H1 (cell line): ENCODE data around the gene MAP4K5.

ENCODE experiments used
- CBX5 ChIP-seq: fragments of 300-800, 300-1000 bp; sonication (generic); IDR thresholded peaks from 2 replicates; pipeline ENCODE4 v1.7.1; 2016; ENCODE audit warnings: antibody characterized with exemption, low read length, low read depth
- CEBPB ChIP-seq: IDR thresholded peaks from 2 replicates; pipeline ENCODE4 v1.6.1; 2012; ENCODE audit warnings: low read depth, low read length
- CHD2 ChIP-seq: IDR thresholded peaks from 2 replicates; pipeline ENCODE4 v1.6.1; 2012; ENCODE audit warnings: low read length, improper control_type of control experiment
- CHD7 ChIP-seq: fragments of 300-600 bp; sonication (generic); IDR thresholded peaks from 2 replicates; pipeline ENCODE4 v1.7.1; 2012; ENCODE audit warnings: low read length, moderate library complexity, mild to moderate bottlenecking, inconsistent platforms; ENCODE audit not compliant: insufficient replicate concordance
- CTCF ChIP-seq, 3 experiments: IDR thresholded peaks; 1 replicate in 2 of 3; 2 replicates in 1 of 3; pipeline versions ENCODE4 v1.5.1 to v1.6.1; 2011; ENCODE audit warnings: low read length in 3 of 3, mild to moderate bottlenecking in 3 of 3, inconsistent platforms in 2 of 3, low read depth in 1 of 3, moderate library complexity in 1 of 3; ENCODE audit not compliant: insufficient read depth in 1 of 3; ENCODE audit errors: control extremely low read depth in 1 of 3
- EZH2 ChIP-seq: fragments of 200-600 bp; sonication (generic); IDR thresholded peaks from 2 replicates; pipeline ENCODE4 v1.7.1; 2012; ENCODE audit warnings: low read depth, mild to moderate bottlenecking, moderate library complexity, low read length, inconsistent platforms; ENCODE audit not compliant: severe bottlenecking
- POLR2A ChIP-seq, 2 experiments: IDR thresholded peaks; 1 replicate in 1 of 2; 2 replicates in 1 of 2; pipeline ENCODE4 v1.6.1; 2011; ENCODE audit warnings: low read depth in 2 of 2, low read length in 2 of 2, mild to moderate bottlenecking in 2 of 2; ENCODE audit errors: control extremely low read depth in 1 of 2
- SIN3A ChIP-seq, 2 experiments: IDR thresholded peaks in 1 of 2; conservative IDR thresholded peaks in 1 of 2; 2 replicates each; pipeline ENCODE4 v1.6.1; 2011 to 2012; ENCODE audit warnings: low read length in 2 of 2, improper control_type of control experiment in 1 of 2, low read depth in 1 of 2, mild to moderate bottlenecking in 1 of 2
- ZNF274 ChIP-seq: IDR thresholded peaks from 2 replicates; pipeline ENCODE4 v1.7.0; 2012; ENCODE audit warnings: low read length, borderline replicate concordance; ENCODE audit errors: extremely low read depth
- TF ChIP-seq, protein P1 (sequence below): IDR thresholded peaks from 2 replicates; pipeline ENCODE4 v1.6.1; 2012; ENCODE audit warnings: inconsistent platforms

GRCh38 chr14:50521912-50522341 is 10.4 kb downstream of the MAP4K5 start:
- TF ChIP-seq EZH2 = no peak
- no peak for TF ChIP-seq CTCF (IDR thresholded peaks at IDR 0.05; ENCODE audit: control extremely low read depth in 1 of 3, insufficient read depth in 1 of 3, low read depth in 1 of 3, low read length in 3 of 3)
- TF ChIP-seq, protein P1, sequence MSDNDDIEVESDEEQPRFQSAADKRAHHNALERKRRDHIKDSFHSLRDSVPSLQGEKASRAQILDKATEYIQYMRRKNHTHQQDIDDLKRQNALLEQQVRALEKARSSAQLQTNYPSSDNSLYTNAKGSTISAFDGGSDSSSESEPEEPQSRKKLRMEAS = no peak
- no peak for TF ChIP-seq ZNF274
- no peak for TF ChIP-seq POLR2A (IDR thresholded peaks at IDR 0.05; ENCODE audit: control extremely low read depth in 1 of 2, low read depth in 2 of 2, low read length in 2 of 2)
- TF ChIP-seq CHD2 = no peak
- TF ChIP-seq CBX5 = no peak
- no peak for TF ChIP-seq CEBPB
- TF ChIP-seq CHD7 = no peak
- no peak for TF ChIP-seq SIN3A (conservative IDR thresholded peaks at IDR 0.05 in 1 of 2, IDR thresholded peaks at IDR 0.05 in 1 of 2; ENCODE audit: low read depth in 1 of 2, low read length in 2 of 2)
